ACHN (cell line): ENCODE results near the gene R3HDM4.
A peak's percentile ranks its signal among the peaks of the same experiment; 100 is the strongest.

Experiments
- DNase-seq: peaks from one replicate; pipeline ENCODE4 v3.0.0-alpha.2; 2015
- in situ Hi-C: cut with HindIII; loops from 2 replicates; pipeline ENCODE4 v1.10.0; 2017; ENCODE audit warnings: low sequenced_read_pairs, low pct_ligation_motif_present, low pct_unique_long_range_greater_than_20kb

The R3HDM4 gene

DNA sequence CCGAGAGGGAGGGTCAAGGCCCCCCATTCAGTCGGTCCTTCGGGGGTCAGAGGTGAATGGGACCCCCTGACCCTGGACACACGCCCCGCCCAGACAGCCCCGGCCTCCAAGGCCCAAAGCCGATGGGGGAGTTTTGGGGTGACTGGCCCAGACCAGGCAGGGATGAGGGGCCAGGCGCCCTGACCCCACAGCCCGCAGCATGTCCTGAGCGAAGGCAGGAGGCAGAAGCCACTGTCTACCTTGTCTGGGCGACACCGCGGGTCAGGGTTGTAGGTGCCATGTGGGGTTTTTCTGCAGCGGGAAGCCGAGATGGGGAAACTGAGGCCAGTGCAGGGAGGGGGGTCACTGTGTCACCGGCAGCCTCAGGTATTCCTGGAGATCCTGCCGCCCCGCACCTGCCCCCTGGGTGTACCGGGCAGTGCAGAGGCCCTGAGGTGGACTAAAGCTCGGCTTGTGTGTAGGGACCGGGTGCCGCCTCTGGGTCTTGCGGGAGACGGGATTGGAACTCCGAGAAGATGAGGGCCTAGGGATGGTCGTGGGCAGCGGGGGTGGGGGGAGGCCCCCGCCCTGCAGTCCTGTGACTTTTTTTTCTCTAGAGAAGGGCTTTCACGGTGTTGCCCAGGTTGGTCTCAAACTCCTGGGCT is 21.3 kb upstream of the R3HDM4 start:
- no peak for DNase-seq
- in situ Hi-C loops: no loop called here

DNA sequence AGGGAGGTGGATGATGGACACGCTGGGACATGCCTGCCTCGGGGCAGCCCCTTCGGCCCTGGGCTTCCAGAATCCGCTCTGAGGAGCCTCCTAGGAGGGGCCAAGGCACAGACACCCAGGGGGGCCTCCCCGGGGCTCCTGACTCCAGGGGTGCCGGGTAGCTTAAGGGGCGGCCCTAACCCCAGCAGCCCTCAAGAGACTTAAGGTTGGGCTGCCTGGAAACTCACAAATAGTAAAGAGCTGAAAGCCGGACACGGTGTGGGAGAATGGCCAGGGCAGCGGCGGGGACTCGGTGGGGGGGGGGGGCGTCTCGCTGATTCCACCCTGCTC is 20.5 kb upstream of the R3HDM4 start:
- no peak for DNase-seq
- in situ Hi-C loops: no loop called here

DNA sequence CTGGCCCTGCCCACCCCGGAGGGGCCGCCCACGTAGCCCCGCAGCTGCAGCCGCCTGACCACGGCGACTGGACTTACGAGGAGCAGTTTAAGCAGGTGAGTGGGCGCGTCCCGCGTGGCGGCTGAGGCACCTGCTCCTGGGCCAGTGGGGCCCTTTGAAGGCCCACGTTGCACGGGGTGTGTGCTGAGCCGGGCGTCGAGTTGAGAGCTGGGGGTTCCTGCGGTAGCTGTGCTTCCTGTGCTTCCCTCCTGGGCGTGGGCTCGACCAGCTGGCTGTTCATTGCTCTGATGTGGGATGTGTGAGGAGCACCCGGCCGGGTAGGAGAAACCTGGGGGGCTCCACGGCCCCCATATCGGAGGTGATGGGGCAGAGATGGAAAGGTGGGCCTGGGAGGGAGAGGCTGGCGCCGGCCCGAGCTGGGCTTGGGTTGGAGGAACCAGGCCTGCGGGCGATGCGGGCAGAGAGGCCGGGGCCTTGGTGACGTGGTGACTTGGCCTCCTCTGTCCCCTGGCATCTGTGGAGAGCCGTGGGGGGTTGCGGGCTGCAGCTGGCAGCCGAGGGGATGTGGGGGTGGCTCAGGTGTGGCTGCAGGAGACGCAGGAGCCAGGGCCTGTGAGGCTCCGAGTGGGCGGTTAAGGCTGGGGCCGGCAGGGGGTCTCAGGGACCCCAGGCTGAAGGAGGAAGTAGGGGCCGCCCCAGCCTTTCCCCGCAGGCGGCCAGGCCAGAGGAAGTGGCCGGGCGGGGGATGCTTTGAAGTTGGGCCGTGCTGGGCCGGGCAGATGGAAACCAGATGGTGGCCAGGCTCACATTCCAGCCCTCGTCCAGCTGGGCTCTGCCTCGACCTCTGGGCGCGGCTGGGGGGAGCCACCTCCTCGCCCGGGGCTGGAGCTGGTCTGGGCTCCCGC is 19.9 kb upstream of the R3HDM4 start:
- in situ Hi-C loops: no loop called here
- DNase-seq: no peak

DNA sequence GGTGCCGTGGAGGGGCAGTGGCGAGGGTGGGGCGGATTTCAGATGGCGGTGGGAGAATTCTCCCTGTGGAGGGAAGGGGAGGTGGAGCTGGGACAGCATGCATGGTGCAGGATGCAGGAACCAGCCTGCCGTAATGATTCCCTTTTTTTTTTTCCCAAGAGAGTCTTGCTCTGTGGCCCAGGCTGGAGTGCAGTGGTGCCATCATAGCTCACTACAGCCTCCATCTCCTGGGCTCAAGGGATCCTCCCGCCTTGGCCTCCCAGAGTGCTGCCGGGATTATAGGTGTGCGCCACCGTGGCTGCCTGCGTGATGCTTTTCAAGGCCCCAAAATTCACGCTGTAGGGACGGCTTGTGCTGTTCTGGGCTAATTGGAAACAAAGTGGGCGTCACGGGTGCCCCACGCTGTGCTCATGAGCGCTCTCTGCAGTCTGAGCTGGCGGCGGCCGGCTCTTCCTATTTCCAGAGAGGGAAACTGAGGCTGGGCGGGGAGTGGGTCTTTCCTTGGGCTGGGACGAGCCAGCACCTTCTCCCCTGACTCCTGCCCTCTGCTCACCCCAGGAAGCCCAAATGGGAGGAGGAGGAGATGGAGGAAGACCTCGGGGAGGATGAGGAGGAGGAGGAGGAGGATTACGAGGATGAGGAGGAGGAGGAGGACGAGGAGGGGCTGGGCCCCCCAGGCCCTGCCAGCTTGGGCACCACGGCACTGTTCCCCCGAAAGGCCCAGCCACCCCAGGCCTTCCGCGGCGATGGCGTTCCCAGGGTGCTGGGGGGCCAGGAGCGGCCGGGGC is 19.0 kb upstream of the R3HDM4 start:
- no peak for DNase-seq
- in situ Hi-C loops: no loop called here

DNA sequence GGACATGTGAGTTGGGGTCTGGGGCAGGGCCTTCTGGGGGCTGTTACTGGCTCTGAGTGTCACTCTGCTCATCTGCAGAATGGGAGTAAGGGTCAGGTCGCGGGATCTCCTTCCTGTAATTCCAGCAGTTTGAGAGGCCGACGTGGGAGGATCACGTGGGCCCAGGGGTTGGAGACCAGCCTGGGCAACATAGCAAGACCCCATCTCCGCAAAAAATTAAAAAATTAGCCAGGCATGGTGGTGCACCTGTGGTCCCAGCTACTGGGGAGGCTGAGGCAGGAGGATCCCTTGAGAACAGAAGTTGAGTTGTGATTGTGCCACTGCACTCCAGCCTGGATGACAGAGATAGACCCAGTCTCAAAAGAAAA is 16.9 kb upstream of the R3HDM4 start:
- in situ Hi-C loops: no loop called here
- DNase-seq: no peak

- in situ Hi-C loops: no loop called here
- DNase-seq: no peak
These were observed 16.3 kb upstream of the R3HDM4 start for GRCh38 chr19:929203-929890.

GRCh38 chr19:928471-929202 is 15.6 kb upstream of the R3HDM4 start:
- in situ Hi-C loops: no loop called here
- no peak for DNase-seq

GRCh38 chr19:927780-928401 is 14.9 kb upstream of the R3HDM4 start:
- in situ Hi-C loops: no loop called here
- no peak for DNase-seq

DNA sequence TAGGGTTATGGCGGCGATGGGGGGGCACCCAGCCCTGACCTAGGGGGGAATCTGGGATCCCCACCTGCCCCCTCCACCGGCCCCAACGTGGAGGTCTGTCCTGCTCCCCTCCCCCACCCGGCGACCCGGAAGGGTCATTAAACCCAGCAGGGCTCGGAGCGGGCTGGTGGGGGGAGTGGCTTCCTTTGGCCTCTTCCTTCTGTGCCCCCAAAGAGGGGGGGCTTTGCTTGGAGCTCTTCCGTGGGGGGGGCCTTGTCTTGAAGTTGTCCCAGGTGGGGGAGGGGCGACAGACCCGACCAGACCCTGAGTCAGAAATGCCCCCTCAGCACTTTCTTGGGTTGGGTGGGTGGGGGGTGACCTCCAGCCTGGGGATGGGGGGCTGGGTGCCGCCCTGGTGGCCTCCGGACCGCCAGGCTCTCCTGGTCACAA is 14.3 kb upstream of the R3HDM4 start:
- DNase-seq: no peak
- in situ Hi-C loops: no loop called here

DNA sequence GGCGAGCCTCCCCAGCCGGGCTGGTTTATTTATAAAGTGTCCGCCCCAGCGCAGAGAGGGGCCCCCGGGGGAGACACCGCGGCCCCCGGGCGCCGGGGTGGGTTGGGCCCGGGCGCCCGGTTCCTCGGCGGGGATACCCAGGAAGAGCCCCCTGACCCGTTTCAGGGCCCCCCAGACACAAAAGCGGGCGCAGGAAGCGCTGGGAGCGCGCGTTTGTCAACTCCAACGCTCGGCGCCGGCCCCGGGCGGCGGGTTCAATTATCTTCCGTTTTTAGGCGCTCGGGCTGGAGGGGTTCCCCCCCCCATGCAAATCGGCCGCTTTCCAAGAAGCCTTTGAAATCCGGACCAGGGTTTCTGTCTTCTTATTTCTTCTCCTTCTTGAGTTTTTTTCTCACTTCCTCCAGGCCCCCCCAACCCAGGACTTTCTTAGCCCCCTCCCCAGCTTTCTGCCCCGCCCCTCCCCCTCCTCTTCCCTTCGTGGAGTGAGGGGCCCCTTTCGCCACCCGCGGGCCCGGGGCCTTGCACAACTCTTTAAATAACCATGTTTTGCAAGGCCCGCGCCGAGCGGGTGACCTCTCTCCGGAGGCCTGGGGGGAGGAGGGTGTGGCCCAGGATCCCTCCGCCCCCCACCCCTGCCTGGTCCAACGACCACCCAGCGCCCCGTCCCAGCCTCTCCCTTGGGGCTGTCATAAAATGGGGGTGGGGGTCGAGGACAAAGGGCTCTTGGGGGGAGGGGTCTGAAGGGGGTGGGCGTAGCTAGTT is 13.8 kb upstream of the R3HDM4 start:
- in situ Hi-C loops: no loop called here

GRCh38 chr19:926323-926588 is 13.2 kb upstream of the R3HDM4 start:
- in situ Hi-C loops: no loop called here
- DNase-seq: no peak

More for the DNA sequence above, 13.8 kb upstream of the R3HDM4 start:
- peak; percentile 27 for DNase-seq

GRCh38 chr19:925526-926322 is 12.7 kb upstream of the R3HDM4 start, which contains the start of gene ARID3A:
ARID3A (plus strand) TSS chr19:926035; CDS start chr19:929529, 3,494 bp downstream.
- in situ Hi-C loops: no loop called here
- peak; percentile 79 for DNase-seq

DNA sequence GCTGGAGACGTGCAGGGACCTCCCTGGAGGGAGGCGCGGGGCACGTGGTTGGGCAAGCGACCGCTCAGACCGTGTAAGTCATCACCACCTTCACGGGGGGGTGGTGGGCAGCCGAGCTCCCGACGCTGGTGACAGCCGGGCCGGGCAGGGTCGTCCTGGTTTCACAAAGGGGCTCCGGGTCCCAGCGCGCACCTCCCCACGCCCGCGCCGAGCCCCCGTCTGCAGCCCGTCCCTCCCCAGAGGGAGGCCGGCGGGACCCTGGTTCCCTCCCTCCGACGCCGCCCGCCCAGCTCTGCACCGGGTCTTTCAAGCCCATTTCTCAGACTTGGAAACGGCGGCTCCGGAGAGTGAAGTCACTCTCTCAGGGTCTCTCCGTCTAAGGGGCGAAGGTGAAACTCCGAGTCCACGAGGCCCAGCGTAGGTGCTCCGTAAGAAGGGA is 12.1 kb upstream of the R3HDM4 start:
- DNase-seq: no peak
- in situ Hi-C loops: no loop called here

- no peak for DNase-seq
- in situ Hi-C loops: no loop called here
These were observed 11.6 kb upstream of the R3HDM4 start for GRCh38 chr19:924553-925086.

- no peak for DNase-seq
- in situ Hi-C loops: no loop called here
These were observed 7.2 kb upstream of the R3HDM4 start for GRCh38 chr19:920051-920864.
